WTC11 (cell line): Measurements from ENCODE around the gene STOX2. TPM values are rescaled to one million over a fixed set of nuclear protein-coding genes. Genes with fewer than 3 reads are reported as not detected.

ENCODE experiments used
- ATAC-seq: fragments of 200-7000 bp; cut with Tn5 transposase; 2 replicates; pipeline ENCODE4 v1.10.0; 2021; ENCODE audit warnings: mild to moderate bottlenecking, moderate library complexity
- CTCF ChIA-PET: fragments of 300-600 bp; sonication (Branson Sonifier 250); formaldehyde crosslinking; loops from one replicate; lab custom pipeline; 2021; ENCODE audit warnings: antibody characterized with exemption; lab: Charles Lee
- POLR2A ChIA-PET: fragments of 350-600 bp; sonication (Branson Sonifier 250); formaldehyde crosslinking; loops from one replicate; lab custom pipeline; 2021; ENCODE audit warnings: antibody characterized with exemption; lab: Charles Lee
- DNase-seq: peaks from one replicate; pipeline ENCODE4 v3.0.0; 2021; ENCODE audit warnings: low spot score
- H3K27ac Mint-ChIP-seq: 2 replicates; pipeline ENCODE4 v1.8.0; 2021; ENCODE audit warnings: mixed read lengths
- H3K27me3 Mint-ChIP-seq: 2 replicates; pipeline ENCODE4 v1.8.0; 2021; ENCODE audit warnings: low read depth, mild to moderate bottlenecking, moderate library complexity, mixed read lengths
- H3K36me3 Mint-ChIP-seq: 2 replicates; pipeline ENCODE4 v1.8.0; 2021; ENCODE audit warnings: mixed read lengths
- H3K4me1 Mint-ChIP-seq: 2 replicates; pipeline ENCODE4 v1.8.0; 2022; ENCODE audit warnings: mixed read lengths
- H3K4me3 Mint-ChIP-seq: 2 replicates; pipeline ENCODE4 v1.8.0; 2021; ENCODE audit warnings: mild to moderate bottlenecking, moderate library complexity, mixed read lengths
- H3K9me3 Mint-ChIP-seq: 2 replicates; pipeline ENCODE4 v1.8.0; 2021; ENCODE audit warnings: mixed read lengths
- ATF1 ChIP-seq: sonication (generic); formaldehyde crosslinking; IDR thresholded peaks from 2 replicates; pipeline ENCODE4 v1.8.1; 2023; ENCODE audit warnings: mild to moderate bottlenecking, moderate library complexity, missing genetic modification reagents
- EMX1 ChIP-seq: fragments of 250-450 bp; sonication (Bioruptor Pico); IDR thresholded peaks from 2 replicates; pipeline ENCODE4 v1.8.0; 2021; ENCODE audit warnings: mild to moderate bottlenecking
- ESRRA ChIP-seq: sonication (generic); formaldehyde crosslinking; IDR thresholded peaks from 2 replicates; pipeline ENCODE4 v1.8.1; 2022; ENCODE audit warnings: mild to moderate bottlenecking, missing genetic modification reagents, borderline replicate concordance
- FOXP1 ChIP-seq: sonication (generic); formaldehyde crosslinking; IDR thresholded peaks from 2 replicates; pipeline ENCODE4 v1.8.0; 2022; ENCODE audit warnings: missing genetic modification reagents, mild to moderate bottlenecking, moderate library complexity, borderline replicate concordance
- HMGA2 ChIP-seq: fragments of 250-450 bp; sonication (Bioruptor Pico); IDR thresholded peaks from 2 replicates; pipeline ENCODE4 v1.4.0; 2021; ENCODE audit warnings: mild to moderate bottlenecking, moderate library complexity
- NFATC4 ChIP-seq: fragments of 250-450 bp; sonication (Bioruptor Pico); IDR thresholded peaks from 2 replicates; pipeline ENCODE4 v1.9.0; 2021; ENCODE audit warnings: mild to moderate bottlenecking
- PRRX2 ChIP-seq: fragments of 250-450 bp; sonication (Bioruptor Pico); IDR thresholded peaks from 2 replicates; pipeline ENCODE4 v1.8.0; 2021; ENCODE audit warnings: mild to moderate bottlenecking
- TP53 ChIP-seq: sonication (generic); formaldehyde crosslinking; IDR thresholded peaks from 2 replicates; pipeline ENCODE4 v1.8.1; 2023; ENCODE audit warnings: mild to moderate bottlenecking, missing genetic modification reagents
- ZNF396 ChIP-seq: fragments of 250-450 bp; sonication (Bioruptor Pico); IDR thresholded peaks from 2 replicates; pipeline ENCODE4 v1.8.0; 2021; ENCODE audit warnings: mild to moderate bottlenecking, moderate library complexity, borderline replicate concordance
- ZNF416 ChIP-seq: fragments of 250-450 bp; sonication (Bioruptor Pico); IDR thresholded peaks from 2 replicates; pipeline ENCODE4 v1.9.0; 2021; ENCODE audit warnings: mild to moderate bottlenecking, inconsistent platforms
- ZNF423 ChIP-seq: fragments of 250-450 bp; sonication (Bioruptor Pico); IDR thresholded peaks from 2 replicates; pipeline ENCODE4 v2.1.2; 2022; ENCODE audit warnings: mild to moderate bottlenecking, moderate library complexity
- total RNA-seq: library from RNA; stranded (reverse); gene quantifications from 3 replicates; pipeline ENCODE4 v1.2.3, GENCODE V29; 2021
- TF ChIP-seq, protein P1 (sequence below): sonication (generic); formaldehyde crosslinking; IDR thresholded peaks from 2 replicates; pipeline ENCODE4 v1.8.1; 2022; ENCODE audit warnings: low read depth, mild to moderate bottlenecking, moderate library complexity, missing genetic modification reagents, borderline replicate concordance
- TF ChIP-seq, protein P2 (sequence below): sonication (generic); formaldehyde crosslinking; IDR thresholded peaks from 2 replicates; pipeline ENCODE4 v1.8.0; 2023; ENCODE audit warnings: missing genetic modification reagents, mild to moderate bottlenecking, borderline replicate concordance
- TF ChIP-seq, protein P3 (sequence below): fragments of 250-450 bp; sonication (Bioruptor Pico); IDR thresholded peaks from 2 replicates; pipeline ENCODE4 v1.9.0; 2021; ENCODE audit warnings: mild to moderate bottlenecking
- TF ChIP-seq, protein P4 (sequence below): sonication (generic); formaldehyde crosslinking; IDR thresholded peaks from 2 replicates; pipeline ENCODE4 v1.8.1; 2022; ENCODE audit warnings: mild to moderate bottlenecking, moderate library complexity, missing genetic modification reagents
- TF ChIP-seq, protein P5 (sequence below): sonication (generic); formaldehyde crosslinking; IDR thresholded peaks from 2 replicates; pipeline ENCODE4 v1.8.0; 2023; ENCODE audit warnings: mild to moderate bottlenecking, missing genetic modification reagents
- TF ChIP-seq, protein P6 (sequence below): fragments of 250-450 bp; sonication (Bioruptor Pico); IDR thresholded peaks from 2 replicates; pipeline ENCODE4 v1.9.0; 2021; ENCODE audit warnings: moderate library complexity, mild to moderate bottlenecking, inconsistent platforms, borderline replicate concordance

STOX2 gene
- total RNA-seq, 1 experiment from 2014 or later, result 31.6 TPM

DNA sequence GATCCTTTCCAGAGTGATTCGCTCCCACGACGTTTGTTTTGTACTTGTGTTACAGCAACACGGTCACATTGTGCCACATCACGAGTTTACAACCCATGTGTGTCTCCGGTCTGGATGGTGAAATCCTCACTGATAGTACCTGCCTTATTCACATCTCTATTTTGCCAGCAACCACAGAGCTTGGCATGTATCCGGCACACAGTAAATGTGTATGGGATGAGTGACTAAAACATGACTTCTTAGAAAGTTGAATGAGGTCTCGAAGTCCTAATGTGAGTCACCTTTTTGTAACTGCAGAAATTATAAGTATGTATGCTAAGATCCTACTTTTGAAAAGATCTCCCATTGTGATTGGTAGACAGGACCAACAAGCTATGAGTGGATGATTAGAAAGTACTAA is 7.5 kb downstream of the STOX2 start:
- Mint-ChIP-seq H3K36me3 (no peaks in the 10 kb centered on the region), H3K27ac (no peak overlapping the region)
- CTCF ChIA-PET, result no interaction called here
- TF ChIP-seq PRRX2 (CRISPR knock-in tag) (no peak), NFATC4 (CRISPR knock-in tag) (no peak), ZNF396 (CRISPR knock-in tag) (no peak), HMGA2 (CRISPR knock-in tag) (no peak), EMX1 (no peak), ZNF416 (CRISPR knock-in tag) (no peak)
- TF ChIP-seq, protein P1, sequence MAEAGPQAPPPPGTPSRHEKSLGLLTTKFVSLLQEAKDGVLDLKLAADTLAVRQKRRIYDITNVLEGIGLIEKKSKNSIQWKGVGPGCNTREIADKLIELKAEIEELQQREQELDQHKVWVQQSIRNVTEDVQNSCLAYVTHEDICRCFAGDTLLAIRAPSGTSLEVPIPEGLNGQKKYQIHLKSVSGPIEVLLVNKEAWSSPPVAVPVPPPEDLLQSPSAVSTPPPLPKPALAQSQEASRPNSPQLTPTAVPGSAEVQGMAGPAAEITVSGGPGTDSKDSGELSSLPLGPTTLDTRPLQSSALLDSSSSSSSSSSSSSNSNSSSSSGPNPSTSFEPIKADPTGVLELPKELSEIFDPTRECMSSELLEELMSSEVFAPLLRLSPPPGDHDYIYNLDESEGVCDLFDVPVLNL (CRISPR knock-in tag), result no peak
- TF ChIP-seq, all 79 proteins: peak for 0
- ATAC-seq (no peak), DNase-seq (no peak)
- POLR2A ChIA-PET, result no interaction called here
- H3K4me1 Mint-ChIP-seq, result peaks cover 31% of the 10 kb centered on the region
- peaks cover 6% of the 10 kb centered on the region for H3K27me3 Mint-ChIP-seq
- no peak overlapping the region for H3K4me3 Mint-ChIP-seq
- H3K9me3 Mint-ChIP-seq, result no peaks in the 10 kb centered on the region

DNA sequence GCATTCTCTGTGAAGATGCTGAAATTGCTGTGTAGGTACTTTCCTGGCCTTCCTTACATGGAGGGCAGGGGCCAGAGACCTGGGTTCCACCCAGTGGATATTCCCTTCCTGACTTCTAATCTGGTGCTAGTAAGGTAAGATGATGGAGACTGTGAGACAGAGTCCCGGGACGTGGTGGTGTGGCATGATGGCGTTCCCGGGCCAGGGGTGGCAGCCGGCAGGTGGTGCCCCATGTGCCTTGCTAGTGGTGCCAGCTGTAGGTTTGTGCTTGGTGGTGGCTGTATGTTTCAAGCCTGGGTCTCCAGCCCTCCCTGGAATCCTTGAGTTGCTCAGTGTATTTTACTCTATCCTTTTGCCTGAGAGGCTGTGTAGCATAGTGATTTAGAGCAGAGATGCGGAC is 10.9 kb downstream of the STOX2 start:
- POLR2A ChIA-PET, result interaction anchor here (0.6 kb wide), 1 partner anchor 11 kb away, joined by 5 read pairs; no protein-coding TSS in a partner anchor
- no peak for TF ChIP-seq ZNF416 (CRISPR knock-in tag)
- TF ChIP-seq, protein P2, sequence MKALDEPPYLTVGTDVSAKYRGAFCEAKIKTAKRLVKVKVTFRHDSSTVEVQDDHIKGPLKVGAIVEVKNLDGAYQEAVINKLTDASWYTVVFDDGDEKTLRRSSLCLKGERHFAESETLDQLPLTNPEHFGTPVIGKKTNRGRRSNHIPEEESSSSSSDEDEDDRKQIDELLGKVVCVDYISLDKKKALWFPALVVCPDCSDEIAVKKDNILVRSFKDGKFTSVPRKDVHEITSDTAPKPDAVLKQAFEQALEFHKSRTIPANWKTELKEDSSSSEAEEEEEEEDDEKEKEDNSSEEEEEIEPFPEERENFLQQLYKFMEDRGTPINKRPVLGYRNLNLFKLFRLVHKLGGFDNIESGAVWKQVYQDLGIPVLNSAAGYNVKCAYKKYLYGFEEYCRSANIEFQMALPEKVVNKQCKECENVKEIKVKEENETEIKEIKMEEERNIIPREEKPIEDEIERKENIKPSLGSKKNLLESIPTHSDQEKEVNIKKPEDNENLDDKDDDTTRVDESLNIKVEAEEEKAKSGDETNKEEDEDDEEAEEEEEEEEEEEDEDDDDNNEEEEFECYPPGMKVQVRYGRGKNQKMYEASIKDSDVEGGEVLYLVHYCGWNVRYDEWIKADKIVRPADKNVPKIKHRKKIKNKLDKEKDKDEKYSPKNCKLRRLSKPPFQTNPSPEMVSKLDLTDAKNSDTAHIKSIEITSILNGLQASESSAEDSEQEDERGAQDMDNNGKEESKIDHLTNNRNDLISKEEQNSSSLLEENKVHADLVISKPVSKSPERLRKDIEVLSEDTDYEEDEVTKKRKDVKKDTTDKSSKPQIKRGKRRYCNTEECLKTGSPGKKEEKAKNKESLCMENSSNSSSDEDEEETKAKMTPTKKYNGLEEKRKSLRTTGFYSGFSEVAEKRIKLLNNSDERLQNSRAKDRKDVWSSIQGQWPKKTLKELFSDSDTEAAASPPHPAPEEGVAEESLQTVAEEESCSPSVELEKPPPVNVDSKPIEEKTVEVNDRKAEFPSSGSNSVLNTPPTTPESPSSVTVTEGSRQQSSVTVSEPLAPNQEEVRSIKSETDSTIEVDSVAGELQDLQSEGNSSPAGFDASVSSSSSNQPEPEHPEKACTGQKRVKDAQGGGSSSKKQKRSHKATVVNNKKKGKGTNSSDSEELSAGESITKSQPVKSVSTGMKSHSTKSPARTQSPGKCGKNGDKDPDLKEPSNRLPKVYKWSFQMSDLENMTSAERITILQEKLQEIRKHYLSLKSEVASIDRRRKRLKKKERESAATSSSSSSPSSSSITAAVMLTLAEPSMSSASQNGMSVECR (CRISPR knock-in tag), result no peak
- TF ChIP-seq, protein P3, sequence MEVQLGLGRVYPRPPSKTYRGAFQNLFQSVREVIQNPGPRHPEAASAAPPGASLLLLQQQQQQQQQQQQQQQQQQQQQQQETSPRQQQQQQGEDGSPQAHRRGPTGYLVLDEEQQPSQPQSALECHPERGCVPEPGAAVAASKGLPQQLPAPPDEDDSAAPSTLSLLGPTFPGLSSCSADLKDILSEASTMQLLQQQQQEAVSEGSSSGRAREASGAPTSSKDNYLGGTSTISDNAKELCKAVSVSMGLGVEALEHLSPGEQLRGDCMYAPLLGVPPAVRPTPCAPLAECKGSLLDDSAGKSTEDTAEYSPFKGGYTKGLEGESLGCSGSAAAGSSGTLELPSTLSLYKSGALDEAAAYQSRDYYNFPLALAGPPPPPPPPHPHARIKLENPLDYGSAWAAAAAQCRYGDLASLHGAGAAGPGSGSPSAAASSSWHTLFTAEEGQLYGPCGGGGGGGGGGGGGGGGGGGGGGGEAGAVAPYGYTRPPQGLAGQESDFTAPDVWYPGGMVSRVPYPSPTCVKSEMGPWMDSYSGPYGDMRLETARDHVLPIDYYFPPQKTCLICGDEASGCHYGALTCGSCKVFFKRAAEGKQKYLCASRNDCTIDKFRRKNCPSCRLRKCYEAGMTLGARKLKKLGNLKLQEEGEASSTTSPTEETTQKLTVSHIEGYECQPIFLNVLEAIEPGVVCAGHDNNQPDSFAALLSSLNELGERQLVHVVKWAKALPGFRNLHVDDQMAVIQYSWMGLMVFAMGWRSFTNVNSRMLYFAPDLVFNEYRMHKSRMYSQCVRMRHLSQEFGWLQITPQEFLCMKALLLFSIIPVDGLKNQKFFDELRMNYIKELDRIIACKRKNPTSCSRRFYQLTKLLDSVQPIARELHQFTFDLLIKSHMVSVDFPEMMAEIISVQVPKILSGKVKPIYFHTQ (CRISPR knock-in tag), result no peak
- no peak for TF ChIP-seq TP53 (CRISPR knock-in tag)
- no peak for TF ChIP-seq ESRRA
- TF ChIP-seq FOXP1 (CRISPR knock-in tag), result no peak
- TF ChIP-seq, protein P4, sequence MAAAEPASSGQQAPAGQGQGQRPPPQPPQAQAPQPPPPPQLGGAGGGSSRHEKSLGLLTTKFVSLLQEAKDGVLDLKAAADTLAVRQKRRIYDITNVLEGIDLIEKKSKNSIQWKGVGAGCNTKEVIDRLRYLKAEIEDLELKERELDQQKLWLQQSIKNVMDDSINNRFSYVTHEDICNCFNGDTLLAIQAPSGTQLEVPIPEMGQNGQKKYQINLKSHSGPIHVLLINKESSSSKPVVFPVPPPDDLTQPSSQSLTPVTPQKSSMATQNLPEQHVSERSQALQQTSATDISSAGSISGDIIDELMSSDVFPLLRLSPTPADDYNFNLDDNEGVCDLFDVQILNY (CRISPR knock-in tag), result no peak
- TF ChIP-seq, protein P5, sequence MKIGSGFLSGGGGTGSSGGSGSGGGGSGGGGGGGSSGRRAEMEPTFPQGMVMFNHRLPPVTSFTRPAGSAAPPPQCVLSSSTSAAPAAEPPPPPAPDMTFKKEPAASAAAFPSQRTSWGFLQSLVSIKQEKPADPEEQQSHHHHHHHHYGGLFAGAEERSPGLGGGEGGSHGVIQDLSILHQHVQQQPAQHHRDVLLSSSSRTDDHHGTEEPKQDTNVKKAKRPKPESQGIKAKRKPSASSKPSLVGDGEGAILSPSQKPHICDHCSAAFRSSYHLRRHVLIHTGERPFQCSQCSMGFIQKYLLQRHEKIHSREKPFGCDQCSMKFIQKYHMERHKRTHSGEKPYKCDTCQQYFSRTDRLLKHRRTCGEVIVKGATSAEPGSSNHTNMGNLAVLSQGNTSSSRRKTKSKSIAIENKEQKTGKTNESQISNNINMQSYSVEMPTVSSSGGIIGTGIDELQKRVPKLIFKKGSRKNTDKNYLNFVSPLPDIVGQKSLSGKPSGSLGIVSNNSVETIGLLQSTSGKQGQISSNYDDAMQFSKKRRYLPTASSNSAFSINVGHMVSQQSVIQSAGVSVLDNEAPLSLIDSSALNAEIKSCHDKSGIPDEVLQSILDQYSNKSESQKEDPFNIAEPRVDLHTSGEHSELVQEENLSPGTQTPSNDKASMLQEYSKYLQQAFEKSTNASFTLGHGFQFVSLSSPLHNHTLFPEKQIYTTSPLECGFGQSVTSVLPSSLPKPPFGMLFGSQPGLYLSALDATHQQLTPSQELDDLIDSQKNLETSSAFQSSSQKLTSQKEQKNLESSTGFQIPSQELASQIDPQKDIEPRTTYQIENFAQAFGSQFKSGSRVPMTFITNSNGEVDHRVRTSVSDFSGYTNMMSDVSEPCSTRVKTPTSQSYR (CRISPR knock-in tag), result no peak
- TF ChIP-seq ZNF423 (CRISPR knock-in tag), result no peak
- TF ChIP-seq, protein P6, sequence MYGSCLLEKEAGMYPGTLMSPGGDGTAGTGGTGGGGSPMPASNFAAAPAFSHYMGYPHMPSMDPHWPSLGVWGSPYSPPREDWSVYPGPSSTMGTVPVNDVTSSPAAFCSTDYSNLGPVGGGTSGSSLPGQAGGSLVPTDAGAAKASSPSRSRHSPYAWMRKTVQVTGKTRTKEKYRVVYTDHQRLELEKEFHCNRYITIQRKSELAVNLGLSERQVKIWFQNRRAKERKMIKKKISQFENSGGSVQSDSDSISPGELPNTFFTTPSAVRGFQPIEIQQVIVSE (CRISPR knock-in tag), result no peak
- no peak for TF ChIP-seq ATF1 (CRISPR knock-in tag)
- TF ChIP-seq, all 79 proteins: peak for 0
- no peak overlapping the region for H3K4me3 Mint-ChIP-seq
- CTCF ChIA-PET, result no interaction called here
- H3K27me3 Mint-ChIP-seq, result no peaks in the 10 kb centered on the region
- H3K9me3 Mint-ChIP-seq, result no peaks in the 10 kb centered on the region
- DNase-seq, result no peak
- H3K36me3 Mint-ChIP-seq, result no peaks in the 10 kb centered on the region
- ATAC-seq, result no peak
- no peak overlapping the region for H3K27ac Mint-ChIP-seq
- peaks cover 55% of the 10 kb centered on the region for H3K4me1 Mint-ChIP-seq
